ENCODE measurements around the gene RBM4.

The RBM4 gene

DNA sequence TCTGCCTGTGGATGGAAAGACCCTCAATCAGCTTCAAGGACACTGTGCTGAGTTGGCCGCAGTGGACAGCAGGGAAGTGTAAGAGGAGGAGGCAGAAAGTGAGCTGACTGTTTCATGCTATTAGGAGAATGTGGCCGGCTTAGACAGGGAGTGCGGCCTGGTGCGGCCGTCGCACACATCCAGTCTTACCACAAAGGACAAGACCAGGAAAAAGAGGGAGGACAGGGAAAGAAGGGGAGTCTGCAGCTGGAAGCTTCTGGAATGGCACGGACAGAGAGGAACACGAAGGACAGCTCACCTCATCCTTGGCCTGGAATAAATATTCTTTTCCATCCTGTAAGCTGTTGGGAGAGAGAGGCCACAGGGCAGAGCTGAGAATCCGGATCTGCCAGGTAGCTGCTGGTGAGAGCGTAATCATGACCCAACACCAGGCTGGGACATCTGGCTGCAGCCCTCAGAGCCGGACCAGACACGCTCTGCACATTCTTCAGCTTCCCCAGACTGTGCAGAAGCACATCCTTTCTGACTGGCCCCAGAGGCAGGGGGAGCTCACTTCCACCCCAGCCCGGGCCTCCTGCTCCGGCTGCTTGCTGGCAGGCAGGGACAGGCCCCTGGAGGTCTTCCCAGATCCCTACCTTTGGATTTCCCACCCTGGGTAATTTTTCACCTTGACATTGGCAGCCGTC lies 47.7 kb downstream of the RBM4 start:
- no peak overlapping the region for H3K4me3 ChIP-seq (ENCODE audit: low read depth, low read length)
- TF ChIP-seq CTCF (conservative IDR thresholded peaks at IDR 0.05; ENCODE audit: low read depth, low read length): no peak
- DNase-seq (ENCODE audit: low read depth): no peak

- TF ChIP-seq CTCF (conservative IDR thresholded peaks at IDR 0.05; ENCODE audit: low read depth, low read length): no peak
- H3K4me3 ChIP-seq (ENCODE audit: low read depth, low read length): no peak overlapping the region
- no peak for DNase-seq (ENCODE audit: low read depth)
Measured at GRCh38 chr11:66686801-66687750, 48.6 kb downstream of the RBM4 start.

- TF ChIP-seq CTCF (conservative IDR thresholded peaks at IDR 0.05; ENCODE audit: low read depth, low read length): no peak
- DNase-seq (ENCODE audit: low read depth): no peak
Measured at GRCh38 chr11:66687831-66688281, 49.4 kb downstream of the RBM4 start.

GRCh38 chr11:66688561-66689534 lies 50.3 kb downstream of the RBM4 start:
- DNase-seq (ENCODE audit: low read depth): no peak
- H3K4me3 ChIP-seq (ENCODE audit: low read depth, low read length): no peak overlapping the region
- no peak for TF ChIP-seq CTCF (conservative IDR thresholded peaks at IDR 0.05; ENCODE audit: low read depth, low read length)

More at GRCh38 chr11:66687831-66688281, 49.4 kb downstream of the RBM4 start:
- no peak overlapping the region for H3K4me3 ChIP-seq (ENCODE audit: low read depth, low read length)

DNA sequence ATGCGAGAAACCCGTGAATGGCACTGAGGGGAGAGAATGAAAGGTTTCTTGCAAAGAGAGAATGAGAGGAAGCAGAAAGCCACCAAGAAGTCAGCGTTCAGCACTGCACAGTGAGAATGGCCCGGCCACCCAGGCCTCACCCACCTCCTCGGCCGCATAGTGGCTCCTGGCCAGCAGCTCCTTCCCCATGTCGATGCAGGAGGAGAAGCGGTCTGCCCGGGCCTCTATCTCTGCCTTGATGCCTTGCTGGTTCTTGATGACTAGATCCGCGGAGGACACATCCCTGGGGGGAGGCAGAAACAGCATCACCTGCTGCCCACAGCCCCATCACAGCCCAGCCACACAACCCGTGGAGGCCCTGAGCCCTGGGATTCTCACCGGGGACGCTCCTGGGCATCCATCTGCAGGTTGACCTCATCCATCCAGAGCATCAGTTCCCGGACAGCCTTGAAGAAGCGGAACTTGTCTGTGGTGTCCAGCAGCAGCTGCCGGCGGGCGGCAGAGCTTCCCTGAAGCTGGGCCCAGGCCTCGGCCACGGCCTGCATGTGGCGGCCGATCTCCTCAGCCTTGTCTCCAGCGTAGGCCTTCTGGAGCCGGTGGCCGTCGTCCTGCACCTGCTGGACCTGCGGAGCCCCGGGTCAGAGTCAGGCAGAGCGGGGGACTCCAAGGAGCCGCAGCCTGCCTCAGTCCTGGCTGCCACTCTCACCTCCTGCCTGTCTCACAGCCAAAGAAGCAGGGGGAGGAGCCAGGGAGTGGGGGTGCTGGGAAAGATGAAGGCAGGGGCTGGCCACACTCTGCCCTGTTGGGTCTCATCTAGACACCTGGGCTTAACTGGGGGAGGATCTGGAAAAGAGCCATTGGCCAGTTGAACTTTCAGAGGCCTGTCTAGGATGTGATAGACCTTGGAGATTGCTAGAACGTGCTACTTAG lies 51.4 kb downstream of the RBM4 start:
- H3K4me3 ChIP-seq (ENCODE audit: low read depth, low read length): no peak overlapping the region
- DNase-seq (ENCODE audit: low read depth): no peak
- no peak for TF ChIP-seq CTCF (conservative IDR thresholded peaks at IDR 0.05; ENCODE audit: low read depth, low read length)

All from choroid plexus epithelial cell (primary cell).